OCI-LY7 (cell line): ENCODE data around the gene RITA1. TPM values are rescaled to one million over a fixed set of nuclear protein-coding genes. Genes with fewer than 3 reads are reported as not detected.
A peak's percentile ranks its signal among the peaks of the same experiment; 100 is the strongest.

ENCODE experiments used
- BruUV-seq: library from RNA; stranded (reverse); fragments of 400-500 nt; replicated peaks from 2 replicates; lab custom pipeline; 2021; lab: Mats Ljungman, UMichigan
- CTCF ChIA-PET: fragments of 300-600 bp; sonication (Branson Sonifier 250); formaldehyde crosslinking; loops from one replicate; lab custom pipeline; 2022; ENCODE audit warnings: antibody characterized with exemption; ENCODE audit not compliant: unreplicated experiment; lab: Charles Lee
- POLR2A ChIA-PET: fragments of 300-600 bp; sonication (Branson Sonifier 250); formaldehyde crosslinking; loops from one replicate; lab custom pipeline; 2022; ENCODE audit warnings: antibody characterized with exemption; lab: Charles Lee
- DNase-seq: peaks from one replicate; pipeline ENCODE4 v3.0.0-alpha.2; 2015; ENCODE audit warnings: low spot score
- H2AFZ ChIP-seq: fragments of 200-600 bp; sonication (generic), shearing (Covaris generic); 2 replicates; pipeline ENCODE4 v1.6.1; 2014; ENCODE audit warnings: mild to moderate bottlenecking, antibody characterized with exemption, low read length, moderate library complexity
- H3K27ac ChIP-seq: fragments of 200-600 bp; sonication (generic); 2 replicates; pipeline ENCODE4 v1.5.1; 2014; ENCODE audit warnings: mixed run types, low read depth, mild to moderate bottlenecking, moderate library complexity, low read length, inconsistent platforms; ENCODE audit not compliant: poor library complexity, severe bottlenecking
- H3K36me3 ChIP-seq: fragments of 200-600 bp; sonication (generic); 2 replicates; pipeline ENCODE4 v1.6.1; 2014; ENCODE audit warnings: mild to moderate bottlenecking, antibody characterized with exemption, low read length, moderate library complexity, mixed read lengths; ENCODE audit not compliant: insufficient read depth
- H3K4me1 ChIP-seq: fragments of 200-600 bp; sonication (generic); 2 replicates; pipeline ENCODE4 v1.5.1; 2014; ENCODE audit warnings: mild to moderate bottlenecking, low read length; ENCODE audit not compliant: insufficient read depth, poor library complexity, severe bottlenecking
- H3K4me2 ChIP-seq: fragments of 200-600 bp; sonication (generic); 2 replicates; pipeline ENCODE4 v1.6.1; 2014; ENCODE audit warnings: mild to moderate bottlenecking, low read length
- H3K4me3 ChIP-seq: fragments of 200-600 bp; sonication (generic); 2 replicates; pipeline ENCODE4 v1.5.1; 2014; ENCODE audit warnings: mild to moderate bottlenecking, low read depth, low read length; ENCODE audit not compliant: poor library complexity, severe bottlenecking
- H3K79me2 ChIP-seq: fragments of 200-600 bp; sonication (generic); 2 replicates; pipeline ENCODE4 v1.6.1; 2016; ENCODE audit warnings: low read depth, mild to moderate bottlenecking, low read length, moderate library complexity, mixed read lengths; ENCODE audit not compliant: insufficient read depth
- H3K9me2 ChIP-seq: fragments of 200-600 bp; sonication (generic); 2 replicates; pipeline ENCODE4 v1.6.1; 2016; ENCODE audit warnings: mild to moderate bottlenecking, low read length, mixed read lengths; ENCODE audit not compliant: insufficient read depth
- H3K9me3 ChIP-seq: fragments of 200-600 bp; sonication (generic); 2 replicates; pipeline ENCODE4 v1.6.1; 2014; ENCODE audit warnings: mild to moderate bottlenecking, mixed run types, low read length, mixed read lengths
- H4K20me1 ChIP-seq: fragments of 200-600 bp; sonication (generic); 2 replicates; pipeline ENCODE4 v1.6.1; 2014; ENCODE audit warnings: mild to moderate bottlenecking, antibody characterized with exemption, low read length, moderate library complexity, mixed read lengths; ENCODE audit not compliant: insufficient read depth
- CTCF ChIP-seq: fragments of 200-600 bp; sonication (generic); conservative IDR thresholded peaks from 2 replicates; pipeline ENCODE4 v1.5.1; 2014; ENCODE audit warnings: mild to moderate bottlenecking, antibody characterized with exemption, low read length, moderate library complexity, mixed read lengths
- EZH2phosphoT487 ChIP-seq: fragments of 200-600 bp; sonication (generic); IDR thresholded peaks from 2 replicates; pipeline ENCODE4 v1.6.1; 2018; ENCODE audit warnings: low read depth, borderline replicate concordance, mild to moderate bottlenecking, mixed run types, antibody characterized with exemption, low read length, moderate library complexity, mixed read lengths
- intact Hi-C: fragments of 100-400 bp; cut with micrococcal nuclease; formaldehyde crosslinking; loops from one replicate; pipeline ENCODE4 v1.10.0; 2022; ENCODE audit not compliant: unreplicated experiment
- total RNA-seq, 2 experiments: library from RNA; depleted of rRNA in 1 of 2; stranded (reverse); fragments of >200 nt in 1 of 2; shearing (Covaris generic) in 1 of 2; gene quantifications; 2 replicates each; pipeline ENCODE4 v1.2.3, GENCODE V29; 2014 to 2022

Gene RITA1
- total RNA-seq, 2 experiments from 2014 or later: 68.6 to 90.8 TPM

GRCh38 chr12:113173081-113173698 lies 12.3 kb upstream of the RITA1 start:
- POLR2A ChIA-PET: interaction anchor here (0.5 to 4.5 kb wide), 32 partner anchors 11 to 378 kb away, joined by 3 to 46 read pairs (median 4); partner anchors contain the start of genes CFAP73, DDX54, OAS2 and RASAL1
- BruUV-seq: no TSS peak
- H2AFZ ChIP-seq: no peak overlapping the region
- peaks cover 46% of the 10 kb centered on the region for H3K4me1 ChIP-seq
- H3K4me2 ChIP-seq: peak overlapping the region; percentile 62
- CTCF ChIA-PET: interaction anchor here (1.6 to 2.1 kb wide), 2 partner anchors 11 to 40 kb away, joined by 7 to 10 read pairs; no protein-coding TSS in a partner anchor
- TF ChIP-seq CTCF (no peak; the same call in 1 of the 2 replicates), EZH2phosphoT487 (no peak)
- peak; percentile 99 for DNase-seq
- peak overlapping the region; percentile 98 for H3K27ac ChIP-seq
- H3K36me3 ChIP-seq: peaks cover 91% of the 10 kb centered on the region
- no peaks in the 10 kb centered on the region for H3K9me3 ChIP-seq
- peak overlapping the region; percentile 38 for H3K4me3 ChIP-seq
- intact Hi-C loops: loop anchor here (1.0 to 5.0 kb wide), 7 partner anchors 19 to 196 kb away; partner anchors contain the start of genes OAS2 and RASAL1
- no peaks in the 10 kb centered on the region for H3K9me2 ChIP-seq
- H4K20me1 ChIP-seq: no peaks in the 10 kb centered on the region
- peaks cover 23% of the 10 kb centered on the region for H3K79me2 ChIP-seq

- H3K79me2 ChIP-seq: peaks cover 23% of the 10 kb centered on the region
- H2AFZ ChIP-seq: no peak overlapping the region
- H3K4me3 ChIP-seq: peak overlapping the region; percentile 10
- peaks cover 93% of the 10 kb centered on the region for H3K36me3 ChIP-seq
- H3K9me3 ChIP-seq: no peaks in the 10 kb centered on the region
- peak; percentile 84 for DNase-seq
- H3K9me2 ChIP-seq: no peaks in the 10 kb centered on the region
- H3K4me2 ChIP-seq: peak overlapping the region; percentile 61
- peak overlapping the region; percentile 98 for H3K27ac ChIP-seq
- ChIA-PET CTCF (interaction anchor here (0.6 to 1.4 kb wide), 8 partner anchors 9 to 182 kb away, joined by 3 to 9 read pairs (median 4); no protein-coding TSS in a partner anchor), POLR2A (interaction anchor here (0.7 to 3.9 kb wide), 11 partner anchors 11 to 128 kb away, joined by 3 to 20 read pairs (median 7); partner anchors contain the start of genes DDX54, RASAL1 and RITA1)
- intact Hi-C loops: loop anchor here (1.0 to 5.0 kb wide), 2 partner anchors 76 to 197 kb away; partner anchors contain the start of gene OAS2
- H3K4me1 ChIP-seq: peaks cover 46% of the 10 kb centered on the region
- no TSS peak for BruUV-seq
- TF ChIP-seq EZH2phosphoT487 (no peak), CTCF (peak; percentile 94)
- no peaks in the 10 kb centered on the region for H4K20me1 ChIP-seq
Observed at GRCh38 chr12:113174461-113175384, 10.8 kb upstream of the RITA1 start.
